IMR-90 (cell line): ENCODE results near the gene PLXNC1. TPM values are rescaled to one million over a fixed set of nuclear protein-coding genes. Genes with fewer than 3 reads are reported as not detected.

ENCODE experiments used
- ATAC-seq: fragments of 200-7000 bp; cut with Tn5 transposase; 2 replicates; pipeline ENCODE4 v1.9.1; 2020; ENCODE audit warnings: low read depth, mild to moderate bottlenecking, moderate library complexity
- BruUV-seq: library from RNA; stranded (reverse); fragments of 400-500 nt; replicated peaks from 2 replicates; lab custom pipeline; 2021; lab: Mats Ljungman, UMichigan
- CTCF ChIA-PET: fragments of 300-600 bp; formaldehyde crosslinking; extraction: SDS; loops from one replicate; lab custom pipeline; 2021; ENCODE audit warnings: antibody characterized with exemption; lab: Yijun Ruan, JAX
- POLR2A ChIA-PET: fragments of 300-600 bp; sonication (Branson Sonifier 250); formaldehyde crosslinking; loops from one replicate; lab custom pipeline; 2022; ENCODE audit warnings: antibody characterized with exemption; ENCODE audit not compliant: unreplicated experiment; lab: Charles Lee
- DNase-seq: peaks from one replicate; pipeline ENCODE4 v3.0.0; 2013
- H2AFZ ChIP-seq: replicated peaks from 2 replicates; pipeline ENCODE3; 2013; ENCODE audit warnings: low read length, mild to moderate bottlenecking; ENCODE audit not compliant: poor library complexity
- H2AK5ac ChIP-seq: 2 replicates; pipeline ENCODE4 v1.6.1; 2013; ENCODE audit warnings: low read depth, low read length, inconsistent platforms
- H2AK9ac ChIP-seq: replicated peaks from 2 replicates; pipeline ENCODE3; 2013; ENCODE audit warnings: mild to moderate bottlenecking, low read depth, low read length, moderate library complexity; ENCODE audit not compliant: poor library complexity
- H2BK120ac ChIP-seq: 2 replicates; pipeline ENCODE4 v1.6.1; 2013; ENCODE audit warnings: low read depth, low read length, inconsistent platforms
- H2BK15ac ChIP-seq: 3 replicates; pipeline ENCODE4 v1.6.1; 2013; ENCODE audit warnings: low read depth, low read length, inconsistent platforms
- H2BK20ac ChIP-seq: 2 replicates; pipeline ENCODE4 v1.6.1; 2013; ENCODE audit warnings: low read depth, mild to moderate bottlenecking, inconsistent platforms, low read length, moderate library complexity
- H2BK5ac ChIP-seq: 2 replicates; pipeline ENCODE4 v1.6.1; 2013; ENCODE audit warnings: mild to moderate bottlenecking, low read depth, low read length, inconsistent platforms; ENCODE audit not compliant: poor library complexity, severe bottlenecking
- H3K14ac ChIP-seq: replicated peaks from 2 replicates; pipeline ENCODE4 v1.6.1; 2013; ENCODE audit warnings: low read depth, low read length, inconsistent platforms
- H3K18ac ChIP-seq: 2 replicates; pipeline ENCODE4 v1.6.1; 2013; ENCODE audit warnings: low read depth, low read length, control low read depth
- H3K23ac ChIP-seq: 2 replicates; pipeline ENCODE4 v1.6.1; 2013; ENCODE audit warnings: low read depth, low read length, inconsistent platforms
- H3K27ac ChIP-seq: 2 replicates; pipeline ENCODE4 v1.5.1; 2013; ENCODE audit warnings: mild to moderate bottlenecking, control low read depth, low read length; ENCODE audit not compliant: insufficient read depth
- H3K27me3 ChIP-seq: 2 replicates; pipeline ENCODE4 v1.6.1; 2013; ENCODE audit warnings: low read length; ENCODE audit not compliant: control insufficient read depth, insufficient read depth
- H3K36me3 ChIP-seq: 2 replicates; pipeline ENCODE4 v1.6.1; 2013; ENCODE audit warnings: low read length, mixed read lengths; ENCODE audit not compliant: control insufficient read depth, insufficient read depth
- H3K4ac ChIP-seq: 2 replicates; pipeline ENCODE4 v1.6.1; 2013; ENCODE audit warnings: low read depth, low read length, inconsistent platforms
- H3K4me1 ChIP-seq: 2 replicates; pipeline ENCODE4 v1.6.1; 2013; ENCODE audit warnings: low read length, mixed read lengths; ENCODE audit not compliant: control insufficient read depth, insufficient read depth
- H3K4me2 ChIP-seq: 2 replicates; pipeline ENCODE4 v1.6.1; 2013; ENCODE audit warnings: low read depth, mild to moderate bottlenecking, control low read depth, low read length, moderate library complexity
- H3K4me3 ChIP-seq: 2 replicates; pipeline ENCODE4 v1.5.1; 2013; ENCODE audit warnings: low read depth, mild to moderate bottlenecking, control low read depth, low read length, moderate library complexity; ENCODE audit not compliant: insufficient read depth
- H3K56ac ChIP-seq: 2 replicates; pipeline ENCODE4 v1.6.1; 2013; ENCODE audit warnings: low read length, inconsistent platforms; ENCODE audit not compliant: insufficient read depth; ENCODE audit errors: extremely low read depth
- H3K79me1 ChIP-seq, 2 experiments: 2 replicates each; pipeline ENCODE4 v1.6.1; 2013; ENCODE audit warnings: low read length in 2 of 2, inconsistent platforms in 1 of 2, low read depth in 1 of 2
- H3K9ac ChIP-seq: 2 replicates; pipeline ENCODE4 v1.6.1; 2013; ENCODE audit warnings: low read depth, low read length, control low read depth
- H3K9me1 ChIP-seq: 2 replicates; pipeline ENCODE4 v1.6.1; 2013; ENCODE audit warnings: low read length, inconsistent platforms; ENCODE audit not compliant: insufficient read depth
- H3K9me3 ChIP-seq: 2 replicates; pipeline ENCODE4 v1.6.1; 2013; ENCODE audit warnings: low read length; ENCODE audit not compliant: control insufficient read depth, insufficient read depth
- H4K20me1 ChIP-seq: 2 replicates; pipeline ENCODE4 v1.6.1; 2013; ENCODE audit warnings: low read length, inconsistent platforms; ENCODE audit not compliant: insufficient read depth
- H4K5ac ChIP-seq: 2 replicates; pipeline ENCODE4 v1.6.1; 2013; ENCODE audit warnings: mild to moderate bottlenecking, low read depth, low read length, control low read depth
- H4K8ac ChIP-seq, 2 experiments: 2 replicates each; pipeline ENCODE4 v1.6.1; 2013; ENCODE audit warnings: low read depth in 2 of 2, low read length in 2 of 2, control low read depth in 1 of 2, inconsistent platforms in 1 of 2
- H4K91ac ChIP-seq: 2 replicates; pipeline ENCODE4 v1.6.1; 2013; ENCODE audit warnings: low read depth, low read length, inconsistent platforms; ENCODE audit not compliant: insufficient read depth
- CTCF ChIP-seq: conservative IDR thresholded peaks from 2 replicates; pipeline ENCODE4 v1.5.1; 2012; ENCODE audit warnings: mild to moderate bottlenecking, low read depth, low read length, improper control_type of control experiment
- ELK1 ChIP-seq: fragments of 150-350 bp; IDR thresholded peaks from 2 replicates; pipeline ENCODE4 v1.6.1; 2016; ENCODE audit warnings: low read depth, mild to moderate bottlenecking, low read length, moderate library complexity, borderline replicate concordance
- MAFK ChIP-seq: IDR thresholded peaks from 2 replicates; pipeline ENCODE4 v1.6.1; 2012; ENCODE audit warnings: low read depth, low read length, improper control_type of control experiment
- RAD21 ChIP-seq: IDR thresholded peaks from 2 replicates; pipeline ENCODE4 v1.6.1; 2012; ENCODE audit warnings: low read length, improper control_type of control experiment
- RCOR1 ChIP-seq: IDR thresholded peaks from 2 replicates; pipeline ENCODE4 v1.6.1; 2012; ENCODE audit warnings: mild to moderate bottlenecking, low read length, improper control_type of control experiment; ENCODE audit not compliant: insufficient replicate concordance
- SMC3 ChIP-seq: fragments of 150-350 bp; IDR thresholded peaks from 2 replicates; pipeline ENCODE4 v1.6.1; 2016; ENCODE audit warnings: low read depth, mild to moderate bottlenecking, antibody characterized with exemption, low read length, moderate library complexity
- WGBS, 2 experiments: methylation state at CpG; one replicate each; pipeline versions ENCODE4 v1.1.5 to v1.1.7; 2013; ENCODE audit warnings: missing lambda C conversion rate in 2 of 2; ENCODE audit not compliant: insufficient read length in 1 of 2; ENCODE audit errors: extremely low coverage in 2 of 2; 5-methylcytosine and 5-hydroxymethylcytosine counted together
- dilution Hi-C: fragments of 300-500 bp; cut with HindIII; formaldehyde crosslinking; loops from one replicate; pipeline ENCODE4 v1.14.3; 2018; ENCODE audit warnings: low sequenced_read_pairs; ENCODE audit not compliant: unreplicated experiment
- in situ Hi-C: fragments of 300-500 bp; cut with MboI; formaldehyde crosslinking; loops from 3 replicates; pipeline ENCODE4 v1.14.3; 2019; ENCODE audit warnings: low sequenced_read_pairs, inconsistent platforms, mixed read lengths
- intact Hi-C: fragments of 100-400 bp; cut with micrococcal nuclease; formaldehyde crosslinking; loops from 2 replicates; pipeline ENCODE4 v1.10.0; 2022
- polyA plus RNA-seq, 3 experiments: library from polyadenylated mRNA; depleted of rRNA; stranded (reverse); fragments of >200 nt; gene quantifications; 2 replicates each; pipeline ENCODE4 v1.2.3, GENCODE V29; 2012; ENCODE audit warnings: low replicate concordance in 1 of 3
- total RNA-seq: library from RNA; depleted of rRNA; stranded (reverse); fragments of >200 nt; gene quantifications from 2 replicates; pipeline ENCODE4 v1.2.3, GENCODE V29; 2012

PLXNC1 gene
- total and polyA plus RNA-seq, 2 of the 4 experiments (the other 2 are of a cell fraction) = 1.0 to 1.6 TPM

DNA sequence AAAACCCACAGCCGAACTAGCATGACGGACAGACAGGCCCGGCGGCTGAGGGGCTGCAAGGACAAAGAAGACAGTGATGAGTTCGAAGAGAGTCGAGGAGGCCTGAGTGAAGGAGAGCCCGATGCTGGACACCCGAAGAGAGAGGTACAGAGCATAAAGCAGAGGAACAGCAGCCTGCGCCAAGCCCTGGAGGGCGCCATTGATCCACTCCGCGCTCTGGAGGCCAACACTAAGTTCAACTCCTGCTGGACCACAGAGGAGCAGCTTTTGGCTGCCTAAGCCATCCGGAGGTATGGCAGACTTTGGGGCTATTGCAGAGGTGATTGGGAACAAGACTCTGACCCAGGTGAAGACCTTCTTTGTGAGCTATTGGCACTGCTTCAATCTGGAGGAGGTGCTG is 7.8 kb upstream of the PLXNC1 start:
- dilution Hi-C loops = loop anchor here (25.0 kb wide), 1 partner anchor 397 kb away; no protein-coding TSS in a partner anchor
- in situ Hi-C loops = loop anchor here (25.0 kb wide), 2 partner anchors 622 to 1197 kb away; no protein-coding TSS in a partner anchor
- POLR2A ChIA-PET = no interaction called here
- Histone ChIP-seq H3K36me3 (no peaks in the 10 kb centered on the region), H2AFZ (no peak overlapping the region), H3K4me2 (no peak overlapping the region), H3K56ac (no peak overlapping the region), H2BK120ac (no peak overlapping the region), H2BK5ac (no peak overlapping the region), H3K18ac (no peak overlapping the region), H3K27me3 (peaks cover 44% of the 10 kb centered on the region), H4K8ac (no peak overlapping the region), H3K9me1 (no peaks in the 10 kb centered on the region), H3K9me3 (no peaks in the 10 kb centered on the region), H3K4me1 (no peaks in the 10 kb centered on the region), H2BK15ac (no peak overlapping the region), H3K4me3 (no peak overlapping the region), H3K27ac (no peak overlapping the region), H2AK5ac (no peak overlapping the region), H2AK9ac (no peak overlapping the region), H3K23ac (no peak overlapping the region), H3K14ac (no peak overlapping the region), H3K79me1 (no peaks in the 10 kb centered on the region), H3K9ac (no peak overlapping the region), H3K4ac (no peak overlapping the region), H4K20me1 (no peaks in the 10 kb centered on the region), H4K91ac (no peak overlapping the region), H4K5ac (no peak overlapping the region), H2BK20ac (no peak overlapping the region)
- DNase-seq = peak; percentile 10
- CTCF ChIA-PET = no interaction called here
- no TSS peak for BruUV-seq
- 50% methylated on average over 1 of the region's 13 CpGs; no CpG with 5 or more reads in 1 of the 2 experiments for WGBS, 2 experiments
- ATAC-seq = no peak
- TF ChIP-seq SMC3 = peak; percentile 57
- TF ChIP-seq RCOR1 = no peak
- TF ChIP-seq ELK1 = no peak
- no peak for TF ChIP-seq MAFK
- TF ChIP-seq RAD21 = peak; percentile 68
- peak; percentile 44 for TF ChIP-seq CTCF
- intact Hi-C loops = loop anchor here (10.0 kb wide), 1 partner anchor 624 kb away; no protein-coding TSS in a partner anchor
